ENCODE results near the gene THOC6. TPM values are rescaled to one million over a fixed set of nuclear protein-coding genes. Genes with fewer than 3 reads are reported as not detected.

The THOC6 gene
- total RNA-seq, 1 donor from 2014 or later, result 62.4 TPM

GRCh38 chr16:3060339-3061127 is 36.7 kb downstream of the THOC6 start:
- peak overlapping the region; percentile 69 for H3K4me3 Mint-ChIP-seq
- no peak for TF ChIP-seq CTCF (IDR thresholded peaks at IDR 0.05; ENCODE audit: unreplicated experiment)
- no peaks in the 10 kb centered on the region for H3K9me3 Mint-ChIP-seq
- no peaks in the 10 kb centered on the region for H3K27me3 Mint-ChIP-seq (ENCODE audit: low read depth)
- peak overlapping the region; percentile 75 for H3K27ac Mint-ChIP-seq
- H3K4me1 Mint-ChIP-seq, result peaks cover 10% of the 10 kb centered on the region
- H3K36me3 Mint-ChIP-seq, result no peaks in the 10 kb centered on the region
- no peak for DNase-seq (ENCODE audit: low spot score in 2 of 2, unreplicated experiment in 2 of 2)

- no peak for DNase-seq (ENCODE audit: low spot score in 2 of 2, unreplicated experiment in 2 of 2)
These were observed 38.7 kb downstream of the THOC6 start for GRCh38 chr16:3062553-3062952.

GRCh38 chr16:3063625-3064386 is 40.0 kb downstream of the THOC6 start:
- no peak for DNase-seq (ENCODE audit: low spot score in 2 of 2, unreplicated experiment in 2 of 2)
- Mint-ChIP-seq H3K4me3 (no peak overlapping the region), H3K36me3 (no peaks in the 10 kb centered on the region), H3K4me1 (peaks cover 12% of the 10 kb centered on the region), H3K27ac (no peak overlapping the region), H3K9me3 (no peaks in the 10 kb centered on the region), H3K27me3 (ENCODE audit: low read depth) (no peaks in the 10 kb centered on the region)
- TF ChIP-seq CTCF (IDR thresholded peaks at IDR 0.05; ENCODE audit: unreplicated experiment), result no peak

More at GRCh38 chr16:3062553-3062952, 38.7 kb downstream of the THOC6 start:
- no peaks in the 10 kb centered on the region for H3K36me3 Mint-ChIP-seq
- H3K9me3 Mint-ChIP-seq, result no peaks in the 10 kb centered on the region
- H3K4me3 Mint-ChIP-seq, result no peak overlapping the region
- H3K27ac Mint-ChIP-seq, result no peak overlapping the region
- no peak for TF ChIP-seq CTCF (IDR thresholded peaks at IDR 0.05; ENCODE audit: unreplicated experiment)
- peaks cover 12% of the 10 kb centered on the region for H3K4me1 Mint-ChIP-seq
- no peaks in the 10 kb centered on the region for H3K27me3 Mint-ChIP-seq (ENCODE audit: low read depth)

- Mint-ChIP-seq H3K27me3 (ENCODE audit: low read depth) (no peaks in the 10 kb centered on the region), H3K27ac (peak within 1 kb of the TSS; percentile 19), H3K4me3 (no peak within 1 kb of the TSS), H3K4me1 (peaks cover 4% of the 10 kb centered on the region), H3K36me3 (no peaks in the 10 kb centered on the region), H3K9me3 (no peaks in the 10 kb centered on the region)
- no peak for DNase-seq (ENCODE audit: low spot score in 2 of 2, unreplicated experiment in 2 of 2)
- TF ChIP-seq CTCF (IDR thresholded peaks at IDR 0.05; ENCODE audit: unreplicated experiment), result no peak
These were observed 41.4 kb downstream of the THOC6 start, which contains the start of gene IL32 for GRCh38 chr16:3065069-3065741. Gene IL32 (plus strand): TSS chr16:3065640. CDS start chr16:3065812, 172 bp downstream.

GRCh38 chr16:3065742-3066439 is 42.1 kb downstream of the THOC6 start:
- H3K36me3 Mint-ChIP-seq, result no peaks in the 10 kb centered on the region
- no peaks in the 10 kb centered on the region for H3K9me3 Mint-ChIP-seq
- no peak overlapping the region for H3K27ac Mint-ChIP-seq
- no peaks in the 10 kb centered on the region for H3K27me3 Mint-ChIP-seq (ENCODE audit: low read depth)
- H3K4me1 Mint-ChIP-seq, result peaks cover 4% of the 10 kb centered on the region
- H3K4me3 Mint-ChIP-seq, result no peak overlapping the region
- no peak for TF ChIP-seq CTCF (IDR thresholded peaks at IDR 0.05; ENCODE audit: unreplicated experiment)
- no peak for DNase-seq (ENCODE audit: low spot score in 2 of 2, unreplicated experiment in 2 of 2)

Data from mesothelial cell of epicardium (in vitro differentiated cells).